PFSK-1 (cell line): ENCODE measurements around the gene AKAP1.

Source experiments
- FOXP2 ChIP-seq: optimal IDR thresholded peaks from 2 replicates; pipeline ENCODE3; 2011; ENCODE audit warnings: borderline replicate concordance, control low read depth, inconsistent platforms; ENCODE audit not compliant: insufficient read depth; ENCODE audit errors: extremely low read length, extremely low read depth
- POLR2AphosphoS5 ChIP-seq: IDR thresholded peaks from 2 replicates; pipeline ENCODE4 v1.6.1; 2012; ENCODE audit warnings: low read depth, mild to moderate bottlenecking, control low read depth, low read length, moderate library complexity
- SIN3A ChIP-seq: IDR thresholded peaks from 2 replicates; pipeline ENCODE4 v1.6.1; 2012; ENCODE audit warnings: mild to moderate bottlenecking, low read length, moderate library complexity, borderline replicate concordance; ENCODE audit not compliant: insufficient read depth
- TAF1 ChIP-seq: IDR thresholded peaks from 2 replicates; pipeline ENCODE4 v1.6.1; 2012; ENCODE audit warnings: low read length, control low read depth, borderline replicate concordance; ENCODE audit not compliant: insufficient read depth

- TF ChIP-seq POLR2AphosphoS5 (no peak), SIN3A (no peak), TAF1 (no peak), FOXP2 (no peak)
Measured at GRCh38 chr17:57158795-57159194, 73.7 kb downstream of the AKAP1 start.
